ENCODE measurements around the gene TIAL1. TPM values are rescaled to one million over a fixed set of nuclear protein-coding genes. Genes with fewer than 3 reads are reported as not detected.
"Not testable (repeated sequence)": the region's sequence is repeated elsewhere in the genome, so short reads cannot be mapped to it uniquely, and the experiment has no call there.

The TIAL1 gene
- total RNA-seq, 1 donor from 2014 or later = 104 TPM

GRCh38 chr10:119633538-119634218, 36.9 kb upstream of the TIAL1 start:
- DNase-seq (no peak), ATAC-seq (no peak)
- intact Hi-C loops (cut with DNase I) = no loop called here
- Histone ChIP-seq H3K36me3 (no peaks in the 10 kb centered on the region), H3K4me3 (no peak overlapping the region), H3K27ac (no peak overlapping the region), H3K27me3 (no peaks in the 10 kb centered on the region), H3K9me3 (no peaks in the 10 kb centered on the region), H3K4me1 (no peaks in the 10 kb centered on the region)
- no peak for TF ChIP-seq CTCF (IDR thresholded peaks at IDR 0.05)

- H3K36me3 ChIP-seq = no peaks in the 10 kb centered on the region
- intact Hi-C loops (cut with DNase I) = no loop called here
- no peaks in the 10 kb centered on the region for H3K9me3 ChIP-seq
- no peak overlapping the region for H3K27ac ChIP-seq
- H3K27me3 ChIP-seq = no peaks in the 10 kb centered on the region
- H3K4me1 ChIP-seq = no peaks in the 10 kb centered on the region
- ATAC-seq = no peak
- H3K4me3 ChIP-seq = no peak overlapping the region
- TF ChIP-seq CTCF (IDR thresholded peaks at IDR 0.05) = no peak
- DNase-seq = no peak
Measured at GRCh38 chr10:119630300-119630699, 33.5 kb upstream of the TIAL1 start.

- H3K9me3 ChIP-seq = no peaks in the 10 kb centered on the region
- no peak for ATAC-seq
- intact Hi-C loops (cut with DNase I) = no loop called here
- H3K36me3 ChIP-seq = no peaks in the 10 kb centered on the region
- no peaks in the 10 kb centered on the region for H3K4me1 ChIP-seq
- no peak for TF ChIP-seq CTCF (IDR thresholded peaks at IDR 0.05)
- no peaks in the 10 kb centered on the region for H3K27me3 ChIP-seq
- no peak overlapping the region for H3K27ac ChIP-seq
- H3K4me3 ChIP-seq = no peak overlapping the region
- DNase-seq = no peak
Measured at GRCh38 chr10:119625570-119626280, 29.0 kb upstream of the TIAL1 start.

GRCh38 chr10:119621078-119621384, 24.3 kb upstream of the TIAL1 start:
- Histone ChIP-seq H3K9me3 (no peaks in the 10 kb centered on the region), H3K36me3 (no peaks in the 10 kb centered on the region), H3K27me3 (no peaks in the 10 kb centered on the region), H3K4me3 (no peak overlapping the region), H3K4me1 (no peaks in the 10 kb centered on the region), H3K27ac (no peak overlapping the region)
- DNase-seq (no peak), ATAC-seq (no peak)
- no peak for TF ChIP-seq CTCF (IDR thresholded peaks at IDR 0.05)
- intact Hi-C loops (cut with DNase I) = no loop called here

- H3K36me3 ChIP-seq = no peaks in the 10 kb centered on the region
- DNase-seq (no peak), ATAC-seq (no peak)
- no peaks in the 10 kb centered on the region for H3K9me3 ChIP-seq
- intact Hi-C loops (cut with DNase I) = no loop called here
- no peak for TF ChIP-seq CTCF (IDR thresholded peaks at IDR 0.05)
- no peak overlapping the region for H3K27ac ChIP-seq
- no peaks in the 10 kb centered on the region for H3K4me1 ChIP-seq
- H3K4me3 ChIP-seq = no peak overlapping the region
- H3K27me3 ChIP-seq = no peaks in the 10 kb centered on the region
Measured at GRCh38 chr10:119620241-119621077, 23.7 kb upstream of the TIAL1 start.

GRCh38 chr10:119619811-119620210, 23.0 kb upstream of the TIAL1 start:
- intact Hi-C loops (cut with DNase I) = not testable (repeated sequence)

More at GRCh38 chr10:119619811-119620210, 23.0 kb upstream of the TIAL1 start:
- ATAC-seq, H3K27ac ChIP-seq, H3K27me3 ChIP-seq, DNase-seq, H3K4me1 ChIP-seq, H3K9me3 ChIP-seq, H3K4me3 ChIP-seq, H3K36me3 ChIP-seq: not testable (repeated sequence)

Data from upper lobe of right lung (tissue), 1 donor.